Dendritic cell treated with granulocyte-macrophage colony-stimulating factor and Interleukin-4, amounts not matched to agents 40 ng/mL and 50 ng/mL, for 4 days (primary cell): Measurements from ENCODE around the gene NIP7.

Experiments
- H3K27ac Mint-ChIP-seq: one replicate; pipeline ENCODE4 v1.8.0; 2022; ENCODE audit warnings: mild to moderate bottlenecking, mixed read lengths
- H3K27me3 Mint-ChIP-seq: one replicate; pipeline ENCODE4 v1.8.0; 2022; ENCODE audit warnings: mild to moderate bottlenecking, mixed read lengths
- H3K36me3 Mint-ChIP-seq: one replicate; pipeline ENCODE4 v1.8.0; 2022; ENCODE audit warnings: low read depth, mixed read lengths
- H3K4me1 Mint-ChIP-seq: one replicate; pipeline ENCODE4 v1.8.0; 2022; ENCODE audit warnings: low read depth, mixed read lengths
- H3K4me3 Mint-ChIP-seq: one replicate; pipeline ENCODE4 v1.8.0; 2022; ENCODE audit warnings: mild to moderate bottlenecking, moderate library complexity, mixed read lengths
- H3K9me3 Mint-ChIP-seq: one replicate; pipeline ENCODE4 v1.8.0; 2022; ENCODE audit warnings: mixed read lengths
- intact Hi-C: fragments of 100-400 bp; cut with micrococcal nuclease; formaldehyde crosslinking; loops from one replicate; pipeline ENCODE4 v1.15.0; 2022

NIP7 gene

GRCh38 chr16:69373019-69373418, 33.4 kb downstream of the NIP7 start:
- H3K27ac Mint-ChIP-seq: no peak overlapping the region
- H3K4me3 Mint-ChIP-seq: no peak overlapping the region
- no peaks in the 10 kb centered on the region for H3K27me3 Mint-ChIP-seq
- H3K4me1 Mint-ChIP-seq: no peaks in the 10 kb centered on the region
- intact Hi-C loops: no loop called here
- H3K36me3 Mint-ChIP-seq: peaks cover 85% of the 10 kb centered on the region
- H3K9me3 Mint-ChIP-seq: no peaks in the 10 kb centered on the region

- Mint-ChIP-seq H3K27ac (no peak overlapping the region), H3K36me3 (peaks cover 76% of the 10 kb centered on the region), H3K4me1 (peaks cover 4% of the 10 kb centered on the region), H3K9me3 (no peaks in the 10 kb centered on the region), H3K27me3 (no peaks in the 10 kb centered on the region), H3K4me3 (no peak overlapping the region)
- intact Hi-C loops: no loop called here
Observed at GRCh38 chr16:69376393-69377059, 37.0 kb downstream of the NIP7 start.

GRCh38 chr16:69378036-69378435, 38.5 kb downstream of the NIP7 start:
- no peaks in the 10 kb centered on the region for H3K9me3 Mint-ChIP-seq
- H3K27me3 Mint-ChIP-seq: no peaks in the 10 kb centered on the region
- peak overlapping the region; percentile 25 for H3K27ac Mint-ChIP-seq
- H3K36me3 Mint-ChIP-seq: peaks cover 73% of the 10 kb centered on the region
- peaks cover 13% of the 10 kb centered on the region for H3K4me1 Mint-ChIP-seq
- H3K4me3 Mint-ChIP-seq: no peak overlapping the region
- intact Hi-C loops: no loop called here

- Mint-ChIP-seq H3K36me3 (peaks cover 73% of the 10 kb centered on the region), H3K27me3 (no peaks in the 10 kb centered on the region), H3K4me1 (peaks cover 19% of the 10 kb centered on the region), H3K27ac (peak overlapping the region; percentile 25), H3K9me3 (no peaks in the 10 kb centered on the region), H3K4me3 (no peak overlapping the region)
- intact Hi-C loops: no loop called here
Observed at GRCh38 chr16:69378760-69379159, 39.2 kb downstream of the NIP7 start.

GRCh38 chr16:69381231-69381630, 41.7 kb downstream of the NIP7 start:
- H3K4me3 Mint-ChIP-seq: peak overlapping the region; percentile 54
- peak overlapping the region; percentile 89 for H3K27ac Mint-ChIP-seq
- no peaks in the 10 kb centered on the region for H3K27me3 Mint-ChIP-seq
- peaks cover 32% of the 10 kb centered on the region for H3K4me1 Mint-ChIP-seq
- H3K9me3 Mint-ChIP-seq: no peaks in the 10 kb centered on the region
- H3K36me3 Mint-ChIP-seq: peaks cover 76% of the 10 kb centered on the region
- intact Hi-C loops: no loop called here

GRCh38 chr16:69382421-69382820, 42.8 kb downstream of the NIP7 start:
- H3K27ac Mint-ChIP-seq: peak overlapping the region; percentile 89
- peaks cover 32% of the 10 kb centered on the region for H3K4me1 Mint-ChIP-seq
- no peaks in the 10 kb centered on the region for H3K27me3 Mint-ChIP-seq
- H3K9me3 Mint-ChIP-seq: no peaks in the 10 kb centered on the region
- no peak overlapping the region for H3K4me3 Mint-ChIP-seq
- H3K36me3 Mint-ChIP-seq: peaks cover 64% of the 10 kb centered on the region
- intact Hi-C loops: no loop called here

GRCh38 chr16:69384974-69385373, 45.4 kb downstream of the NIP7 start:
- no peaks in the 10 kb centered on the region for H3K9me3 Mint-ChIP-seq
- H3K27ac Mint-ChIP-seq: peak overlapping the region; percentile 89
- H3K4me1 Mint-ChIP-seq: peaks cover 32% of the 10 kb centered on the region
- peak overlapping the region; percentile 80 for H3K4me3 Mint-ChIP-seq
- peaks cover 39% of the 10 kb centered on the region for H3K36me3 Mint-ChIP-seq
- intact Hi-C loops: no loop called here
- no peaks in the 10 kb centered on the region for H3K27me3 Mint-ChIP-seq

GRCh38 chr16:69386596-69386995, 47.0 kb downstream of the NIP7 start:
- H3K27me3 Mint-ChIP-seq: no peaks in the 10 kb centered on the region
- intact Hi-C loops: loop anchor here (2.0 kb wide), 1 partner anchor 48 kb away; the partner anchor contains the start of genes COG8 and NIP7
- peaks cover 28% of the 10 kb centered on the region for H3K4me1 Mint-ChIP-seq
- H3K36me3 Mint-ChIP-seq: peaks cover 34% of the 10 kb centered on the region
- H3K4me3 Mint-ChIP-seq: no peak overlapping the region
- H3K9me3 Mint-ChIP-seq: no peaks in the 10 kb centered on the region
- H3K27ac Mint-ChIP-seq: no peak overlapping the region
